ENCODE results near the gene IQCH. TPM values are rescaled to one million over a fixed set of nuclear protein-coding genes. Genes with fewer than 3 reads are reported as not detected.

IQCH gene
- total RNA-seq, result 1 to 10 TPM in 1 of 2 donors, under 1 TPM in 1; 0.93 to 2.2 TPM

DNA sequence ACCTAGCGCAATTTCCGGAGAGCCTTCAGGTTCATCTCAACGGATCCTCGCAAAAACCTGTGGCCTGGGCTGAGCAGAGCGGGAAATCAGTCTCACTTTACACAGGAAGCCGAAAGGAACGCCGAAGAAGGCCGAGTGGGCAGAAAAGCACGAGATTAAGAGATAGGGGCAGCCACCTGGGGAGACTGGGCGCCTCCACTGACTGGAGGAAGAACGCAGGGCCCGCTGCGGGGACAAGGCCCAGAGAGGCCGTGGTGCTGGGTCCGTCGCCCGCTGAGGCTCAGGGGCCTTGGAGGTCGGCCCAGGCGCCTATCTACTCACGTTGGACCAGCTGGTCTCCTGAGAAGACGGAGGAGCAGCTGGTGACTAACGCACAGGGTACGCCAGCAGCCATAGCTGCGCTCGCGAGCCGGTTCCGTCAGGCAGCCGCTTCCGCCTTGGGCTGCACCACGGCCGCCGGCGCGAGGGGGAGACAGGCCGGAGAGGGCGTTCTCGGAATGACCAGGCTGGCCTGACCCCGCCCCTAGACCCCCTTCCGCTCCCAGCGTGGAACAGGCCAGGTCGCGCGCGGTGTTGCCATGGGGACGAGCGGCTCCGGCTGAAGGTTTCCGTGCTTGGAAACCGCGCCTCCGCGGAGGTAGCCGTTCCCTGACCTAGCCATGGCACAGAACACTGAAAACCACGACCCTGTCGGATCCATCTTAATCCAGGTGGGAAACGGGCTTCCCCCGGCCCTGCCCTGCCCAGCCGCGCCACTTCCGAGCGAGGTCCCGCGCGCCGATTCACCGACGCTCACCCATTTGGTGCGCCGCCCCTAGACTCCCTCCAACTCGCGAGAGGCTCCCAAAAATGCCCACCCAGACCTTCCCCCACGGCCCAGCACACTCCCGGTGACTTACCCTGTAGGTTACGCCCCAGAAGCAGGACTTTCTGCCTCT, at the start of gene IQCH, which contains the start of gene AAGAB:
Gene IQCH, plus strand, starts transcription at position 549 of the 938 bp plus-strand sequence. Its CDS starts 111 bp downstream, at position 660.
Gene AAGAB, minus strand, starts transcription at position 424 of the 938 bp plus-strand sequence. Its CDS starts 30 bp downstream, at position 394.
- intact Hi-C loops (cut with DNase I), result no loop called here
- no peaks in the 10 kb centered on the region for H3K27me3 ChIP-seq

DNA sequence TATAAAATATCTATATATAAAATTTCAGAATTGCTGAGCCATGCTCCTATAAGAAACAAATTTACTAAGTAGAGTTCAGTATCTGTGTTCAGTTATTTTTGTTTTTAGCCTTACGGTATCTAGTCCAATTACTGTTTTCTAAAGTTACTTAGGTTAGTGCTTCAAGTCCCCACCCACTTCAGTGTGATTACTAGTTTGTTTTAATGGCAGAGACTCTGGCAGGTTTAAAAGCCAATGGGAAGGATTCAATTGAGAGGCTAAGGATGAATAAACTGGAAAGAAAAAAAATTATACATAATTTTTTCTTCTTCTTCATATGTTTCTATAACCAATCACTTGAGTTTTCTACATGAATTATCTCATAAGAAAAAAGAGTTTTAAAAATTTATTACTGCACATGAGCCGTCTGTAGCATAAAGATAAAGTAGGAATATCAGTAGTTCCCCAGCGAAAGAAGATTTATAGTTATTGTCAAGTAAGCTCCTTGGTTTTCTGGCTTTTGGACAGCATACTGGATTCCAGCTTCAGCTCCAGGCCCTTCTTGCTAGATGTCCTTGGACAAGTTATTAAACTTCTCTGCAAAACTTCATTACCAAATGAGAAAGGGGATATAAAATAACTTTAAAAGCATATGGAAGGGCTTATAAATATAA, 46.9 kb upstream of the IQCH start:
- H3K9me3 ChIP-seq, result no peaks in the 10 kb centered on the region
- TF ChIP-seq, protein P1, sequence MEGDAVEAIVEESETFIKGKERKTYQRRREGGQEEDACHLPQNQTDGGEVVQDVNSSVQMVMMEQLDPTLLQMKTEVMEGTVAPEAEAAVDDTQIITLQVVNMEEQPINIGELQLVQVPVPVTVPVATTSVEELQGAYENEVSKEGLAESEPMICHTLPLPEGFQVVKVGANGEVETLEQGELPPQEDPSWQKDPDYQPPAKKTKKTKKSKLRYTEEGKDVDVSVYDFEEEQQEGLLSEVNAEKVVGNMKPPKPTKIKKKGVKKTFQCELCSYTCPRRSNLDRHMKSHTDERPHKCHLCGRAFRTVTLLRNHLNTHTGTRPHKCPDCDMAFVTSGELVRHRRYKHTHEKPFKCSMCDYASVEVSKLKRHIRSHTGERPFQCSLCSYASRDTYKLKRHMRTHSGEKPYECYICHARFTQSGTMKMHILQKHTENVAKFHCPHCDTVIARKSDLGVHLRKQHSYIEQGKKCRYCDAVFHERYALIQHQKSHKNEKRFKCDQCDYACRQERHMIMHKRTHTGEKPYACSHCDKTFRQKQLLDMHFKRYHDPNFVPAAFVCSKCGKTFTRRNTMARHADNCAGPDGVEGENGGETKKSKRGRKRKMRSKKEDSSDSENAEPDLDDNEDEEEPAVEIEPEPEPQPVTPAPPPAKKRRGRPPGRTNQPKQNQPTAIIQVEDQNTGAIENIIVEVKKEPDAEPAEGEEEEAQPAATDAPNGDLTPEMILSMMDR (IDR thresholded peaks at IDR 0.05), result no peak
- H3K27ac ChIP-seq, result no peak overlapping the region
- H3K4me1 ChIP-seq, result no peaks in the 10 kb centered on the region
- no peak for DNase-seq
- intact Hi-C loops (cut with DNase I), result no loop called here
- H3K27me3 ChIP-seq, result no peaks in the 10 kb centered on the region
- H3K36me3 ChIP-seq, result no peaks in the 10 kb centered on the region
- no peak overlapping the region for H3K4me3 ChIP-seq
- no peak overlapping the region for H3K9ac ChIP-seq (ENCODE audit: low read depth in 2 of 2, low read length in 2 of 2)

More for the DNA sequence above, at the start of gene IQCH, which contains the start of gene AAGAB:
- peak within 1 kb of the TSS; percentile 92 for H3K4me3 ChIP-seq
- no peaks in the 10 kb centered on the region for H3K36me3 ChIP-seq
- TF ChIP-seq, protein P1 (IDR thresholded peaks at IDR 0.05), result no peak
- peak within 1 kb of the TSS; percentile 84 for H3K27ac ChIP-seq
- no peaks in the 10 kb centered on the region for H3K9me3 ChIP-seq
- peak; percentile 99 for DNase-seq
- peak within 1 kb of the TSS; percentile 83 to 96 for H3K9ac ChIP-seq (ENCODE audit: low read depth in 2 of 2, low read length in 2 of 2)
- H3K4me1 ChIP-seq, result peaks cover 5% of the 10 kb centered on the region

DNA sequence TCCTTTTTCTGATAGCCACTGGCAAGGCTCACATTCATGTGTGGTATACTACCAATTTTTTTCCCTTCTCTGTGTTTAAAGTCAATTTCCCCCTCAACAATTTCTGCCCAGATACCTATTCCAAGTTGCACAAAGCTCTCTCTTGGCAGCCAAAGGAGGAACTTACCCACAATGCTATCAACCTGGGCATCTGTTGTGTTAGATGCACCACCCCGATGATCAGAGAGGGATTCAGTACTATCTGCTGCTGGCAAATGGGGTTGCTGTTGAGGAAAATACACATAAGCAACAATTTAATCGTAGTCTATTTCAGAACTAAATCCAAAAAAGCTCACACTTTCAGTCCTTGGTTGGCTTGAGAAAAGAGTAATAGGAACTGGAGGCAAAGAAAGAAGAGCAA, 46.2 kb upstream of the IQCH start:
- Histone ChIP-seq H3K4me1 (no peaks in the 10 kb centered on the region), H3K9me3 (no peaks in the 10 kb centered on the region), H3K36me3 (no peaks in the 10 kb centered on the region), H3K4me3 (no peak overlapping the region), H3K27me3 (no peaks in the 10 kb centered on the region), H3K27ac (no peak overlapping the region), H3K9ac (ENCODE audit: low read depth in 2 of 2, low read length in 2 of 2) (no peak overlapping the region)
- intact Hi-C loops (cut with DNase I), result no loop called here
- DNase-seq, result no peak
- TF ChIP-seq, protein P1 (IDR thresholded peaks at IDR 0.05), result no peak

DNA sequence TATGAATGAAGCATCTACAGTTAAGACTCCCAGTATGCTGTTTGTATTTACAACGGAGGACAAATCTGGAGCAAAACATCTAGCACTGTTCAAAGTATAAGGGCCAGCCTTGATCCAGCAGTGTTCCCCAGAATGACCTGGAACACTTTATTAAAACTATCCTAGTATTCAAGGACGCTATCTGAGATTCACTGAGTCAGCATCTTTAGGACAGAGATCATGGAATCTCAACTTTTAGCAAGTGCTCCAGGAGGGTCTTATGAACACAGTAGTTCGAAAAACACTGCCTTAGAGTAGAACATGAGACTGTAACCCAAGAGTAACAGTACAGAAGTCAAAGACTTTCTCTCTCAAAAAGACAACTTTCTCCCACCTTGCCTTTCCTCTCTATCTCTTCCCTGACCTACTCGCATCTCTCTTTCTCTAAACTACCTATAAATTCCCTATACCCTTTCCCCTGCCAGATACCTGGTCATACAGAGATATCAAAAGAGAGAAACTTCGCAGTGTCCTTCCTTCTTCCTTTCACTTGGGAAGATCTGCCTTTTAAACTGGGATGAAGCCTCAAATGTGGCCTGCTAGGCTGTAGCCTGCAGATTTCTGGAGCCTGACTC, 43.9 kb upstream of the IQCH start:
- intact Hi-C loops (cut with DNase I), result no loop called here
- no peaks in the 10 kb centered on the region for H3K4me1 ChIP-seq
- no peaks in the 10 kb centered on the region for H3K27me3 ChIP-seq
- H3K27ac ChIP-seq, result no peak overlapping the region
- no peak for DNase-seq
- H3K9me3 ChIP-seq, result no peaks in the 10 kb centered on the region
- no peaks in the 10 kb centered on the region for H3K36me3 ChIP-seq
- TF ChIP-seq, protein P1 (IDR thresholded peaks at IDR 0.05), result no peak
- H3K9ac ChIP-seq (ENCODE audit: low read depth in 2 of 2, low read length in 2 of 2), result no peak overlapping the region
- H3K4me3 ChIP-seq, result no peak overlapping the region

DNA sequence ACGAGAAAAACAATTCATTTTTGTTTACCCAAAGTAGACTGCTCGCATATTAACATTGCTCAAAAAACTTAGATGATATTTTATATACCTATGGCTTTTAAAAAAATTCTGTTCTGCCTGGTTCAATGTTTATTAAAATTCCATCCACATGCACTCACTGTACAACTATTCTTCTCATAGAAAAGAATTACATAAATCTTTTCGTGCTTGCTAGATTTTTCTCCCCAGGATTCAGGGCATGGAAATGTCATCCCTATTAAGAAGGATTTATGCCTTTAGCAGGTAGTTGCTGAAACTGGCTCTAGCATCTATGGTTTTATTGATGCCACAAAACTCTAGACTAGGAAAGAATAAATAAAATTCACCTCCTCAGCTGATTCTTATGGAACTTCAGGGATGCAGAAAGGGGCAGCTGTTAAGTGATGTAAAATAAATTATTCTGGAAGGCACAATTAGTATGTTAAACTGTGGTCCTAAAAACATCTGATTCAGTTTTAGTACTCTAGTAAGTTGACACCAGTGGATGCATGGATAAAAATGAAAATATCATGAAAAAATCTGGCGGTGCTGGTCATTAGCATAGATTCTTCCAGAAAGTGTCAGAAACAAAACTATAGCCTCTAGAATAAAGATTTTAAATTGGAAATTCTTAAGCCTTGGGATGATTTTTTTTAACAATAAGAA, 41.8 kb upstream of the IQCH start:
- no peaks in the 10 kb centered on the region for H3K27me3 ChIP-seq
- no peak overlapping the region for H3K9ac ChIP-seq (ENCODE audit: low read depth in 2 of 2, low read length in 2 of 2)
- H3K4me3 ChIP-seq, result no peak overlapping the region
- H3K4me1 ChIP-seq, result no peaks in the 10 kb centered on the region
- intact Hi-C loops (cut with DNase I), result no loop called here
- no peak for DNase-seq
- no peak overlapping the region for H3K27ac ChIP-seq
- H3K36me3 ChIP-seq, result no peaks in the 10 kb centered on the region
- H3K9me3 ChIP-seq, result no peaks in the 10 kb centered on the region
- TF ChIP-seq, protein P1 (IDR thresholded peaks at IDR 0.05), result no peak

All from colonic mucosa (tissue), 4 donors.